ENCODE results near the gene CRYBB3.
"Not testable (repeated sequence)": the region's sequence is repeated elsewhere in the genome, so short reads cannot be mapped to it uniquely, and the experiment has no call there.

Gene CRYBB3

GRCh38 chr22:25177226-25177625 lies 22.4 kb upstream of the CRYBB3 start (continued):
- TF ChIP-seq ESRRG (CRISPR knock-in tag; IDR thresholded peaks at IDR 0.05) (no peak), TOX (CRISPR knock-in tag; IDR thresholded peaks at IDR 0.05; ENCODE audit: borderline replicate concordance) (no peak), ZFP30 (CRISPR knock-in tag; IDR thresholded peaks at IDR 0.05) (no peak), ZC3H10 (CRISPR knock-in tag; IDR thresholded peaks at IDR 0.05) (no peak)

GRCh38 chr22:25177895-25178294 lies 21.8 kb upstream of the CRYBB3 start:
- TF ChIP-seq ZNF565 (CRISPR knock-in tag; conservative IDR thresholded peaks at IDR 0.05; ENCODE audit: low read depth) = no peak
- TF ChIP-seq ESRRG (CRISPR knock-in tag; IDR thresholded peaks at IDR 0.05) = no peak
- no peak for TF ChIP-seq GLIS3 (CRISPR knock-in tag; IDR thresholded peaks at IDR 0.05)
- no peak for TF ChIP-seq RARB (CRISPR knock-in tag; IDR thresholded peaks at IDR 0.05)
- no peak for TF ChIP-seq ZC3H10 (CRISPR knock-in tag; IDR thresholded peaks at IDR 0.05)
- no peak for TF ChIP-seq OSR1 (CRISPR knock-in tag; IDR thresholded peaks at IDR 0.05)
- TF ChIP-seq TCF4 (CRISPR knock-in tag; IDR thresholded peaks at IDR 0.05; ENCODE audit: borderline replicate concordance) = no peak
- no peak for TF ChIP-seq TOX (CRISPR knock-in tag; IDR thresholded peaks at IDR 0.05; ENCODE audit: borderline replicate concordance)
- TF ChIP-seq PPARA (CRISPR knock-in tag; IDR thresholded peaks at IDR 0.05; ENCODE audit: borderline replicate concordance) = no peak
- TF ChIP-seq TSHZ2 (CRISPR knock-in tag; IDR thresholded peaks at IDR 0.05) = no peak
- no peak for TF ChIP-seq ZNF70 (CRISPR knock-in tag; IDR thresholded peaks at IDR 0.05)
- TF ChIP-seq ZFP30 (CRISPR knock-in tag; IDR thresholded peaks at IDR 0.05) = no peak
- no peak for TF ChIP-seq CSRNP3 (CRISPR knock-in tag; IDR thresholded peaks at IDR 0.05)
- TF ChIP-seq BACH2 (CRISPR knock-in tag; IDR thresholded peaks at IDR 0.05; ENCODE audit: borderline replicate concordance) = no peak
- TF ChIP-seq ARNTL (CRISPR knock-in tag; IDR thresholded peaks at IDR 0.05; ENCODE audit: borderline replicate concordance, low read depth) = no peak
- no peak for TF ChIP-seq CREB5 (CRISPR knock-in tag; IDR thresholded peaks at IDR 0.05; ENCODE audit: low read depth)
- no peak for TF ChIP-seq PATZ1 (CRISPR knock-in tag; IDR thresholded peaks at IDR 0.05; ENCODE audit: borderline replicate concordance)
- no peak for ATAC-seq

- not testable (repeated sequence) for ATAC-seq
Observed at GRCh38 chr22:25178348-25178747, 21.3 kb upstream of the CRYBB3 start.

GRCh38 chr22:25178869-25179631 lies 20.6 kb upstream of the CRYBB3 start:
- ATAC-seq = not testable (repeated sequence)
